Mucosa of descending colon (tissue), 3 donors: ENCODE results near the gene EIF4E3. TPM values are rescaled to one million over a fixed set of nuclear protein-coding genes. Genes with fewer than 3 reads are reported as not detected.

Source experiments
- ATAC-seq: fragments of 200-7000 bp; cut with Tn5 transposase; one replicate; pipeline ENCODE4 v1.9.1; 2020; ENCODE audit warnings: mild to moderate bottlenecking, moderate library complexity
- DNase-seq, 3 donors: peaks; one replicate each; pipeline ENCODE4 v3.0.0-alpha.2; 2020
- H3K36me3 ChIP-seq: fragments of 200-600 bp; one replicate; pipeline ENCODE4 v1.8.0; 2021; ENCODE audit warnings: low read depth, mild to moderate bottlenecking
- H3K4me1 ChIP-seq: fragments of 200-600 bp; one replicate; pipeline ENCODE4 v1.8.0; 2021; ENCODE audit warnings: low read depth, mild to moderate bottlenecking
- H3K4me3 ChIP-seq: fragments of 200-600 bp; one replicate; pipeline ENCODE4 v1.8.0; 2021; ENCODE audit warnings: mild to moderate bottlenecking
- H3K9me3 ChIP-seq: fragments of 200-600 bp; one replicate; pipeline ENCODE4 v1.8.0; 2021; ENCODE audit warnings: mild to moderate bottlenecking
- intact Hi-C, 2 donors: fragments of 100-400 bp; cut with DNase I in 1 of 2; cut with micrococcal nuclease in 1 of 2; formaldehyde crosslinking; loops; one replicate each; pipeline versions ENCODE4 v1.11.0 to v1.11.1; 2022; cut with DNase I, micrococcal nuclease
- total RNA-seq, 3 donors: library from RNA; stranded (reverse); fragmentation: NEBNext Ultra II Directional in 2 of 3; extraction: Animal tissue kit (Norgen Biotek cat#: 25700) in 2 of 3; gene quantifications; one replicate each; pipeline versions ENCODE4 v1.2.1 to v1.2.4, GENCODE V29; 2021 to 2023
- TF ChIP-seq, protein P1 (sequence below): fragments of 200-600 bp; IDR thresholded peaks from one replicate; pipeline ENCODE4 v1.8.0; 2022; ENCODE audit warnings: antibody characterized with exemption, mild to moderate bottlenecking
- donor health status: DM: no; HTN: no; CAD: no; lungs with moderate emphysema.
- donor health status: DM: no; HTN: no; CAD: no.
- donor health status: DM: no; HTN: yes; CAD: no.

EIF4E3 gene
- total RNA-seq, 3 donors from 2014 or later: 40.6 to 57.1 (median 48.4) TPM

DNA sequence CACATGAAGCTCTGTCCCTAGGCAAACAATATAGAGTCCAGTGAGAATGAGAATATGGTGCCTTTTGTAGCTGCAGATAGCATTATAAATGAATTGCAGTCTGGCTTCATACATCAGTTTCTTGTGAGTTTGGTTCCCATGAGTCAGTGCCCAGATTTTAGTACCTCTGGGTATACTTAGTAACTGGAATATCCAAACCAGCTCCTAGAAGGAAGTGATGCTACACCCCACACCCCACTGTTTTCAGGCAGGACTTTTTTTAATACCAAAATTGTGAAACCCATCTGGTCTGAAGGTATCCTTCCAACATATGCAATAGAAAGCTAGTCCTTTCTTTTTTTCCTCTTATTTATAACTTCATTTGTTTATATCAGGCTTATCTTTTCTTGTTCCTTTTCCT is 99.5 kb downstream of the EIF4E3 start:
- intact Hi-C loops: no loop called here
- Histone ChIP-seq H3K36me3 (no peaks in the 10 kb centered on the region), H3K4me3 (no peak overlapping the region), H3K9me3 (no peaks in the 10 kb centered on the region), H3K4me1 (no peaks in the 10 kb centered on the region)
- no peak for DNase-seq
- TF ChIP-seq, protein P1, sequence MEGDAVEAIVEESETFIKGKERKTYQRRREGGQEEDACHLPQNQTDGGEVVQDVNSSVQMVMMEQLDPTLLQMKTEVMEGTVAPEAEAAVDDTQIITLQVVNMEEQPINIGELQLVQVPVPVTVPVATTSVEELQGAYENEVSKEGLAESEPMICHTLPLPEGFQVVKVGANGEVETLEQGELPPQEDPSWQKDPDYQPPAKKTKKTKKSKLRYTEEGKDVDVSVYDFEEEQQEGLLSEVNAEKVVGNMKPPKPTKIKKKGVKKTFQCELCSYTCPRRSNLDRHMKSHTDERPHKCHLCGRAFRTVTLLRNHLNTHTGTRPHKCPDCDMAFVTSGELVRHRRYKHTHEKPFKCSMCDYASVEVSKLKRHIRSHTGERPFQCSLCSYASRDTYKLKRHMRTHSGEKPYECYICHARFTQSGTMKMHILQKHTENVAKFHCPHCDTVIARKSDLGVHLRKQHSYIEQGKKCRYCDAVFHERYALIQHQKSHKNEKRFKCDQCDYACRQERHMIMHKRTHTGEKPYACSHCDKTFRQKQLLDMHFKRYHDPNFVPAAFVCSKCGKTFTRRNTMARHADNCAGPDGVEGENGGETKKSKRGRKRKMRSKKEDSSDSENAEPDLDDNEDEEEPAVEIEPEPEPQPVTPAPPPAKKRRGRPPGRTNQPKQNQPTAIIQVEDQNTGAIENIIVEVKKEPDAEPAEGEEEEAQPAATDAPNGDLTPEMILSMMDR: no peak
- no peak for ATAC-seq

Other genes starting within 250 kb of the EIF4E3 start
- gene FOXP1, start 141.7 kb downstream of the EIF4E3 start, total RNA-seq: 100 to 1,000 TPM; 133 to 217 (median 214) TPM
- gene GPR27, start 28.5 kb upstream of the EIF4E3 start, total RNA-seq: 1 to 10 TPM in 1 of 3 donors, under 1 TPM in 2; 0.14 to 2.1 (median 0.39) TPM
- gene PROK2, start 59.7 kb upstream of the EIF4E3 start, total RNA-seq: under 1 TPM in 1 of 3 donors, not detected in 2; 0.46 TPM